Stimulated activated CD8-positive, alpha-beta memory T cell treated with anti-CD3 and anti-CD28 coated beads, Interleukin-12 subunit alpha, Interleukin-12 subunit beta, amount 100 ng/mL, for 24 hours (primary cell): Measurements from ENCODE around the gene POLD4.

Experiments used
- DNase-seq: peaks from one replicate; pipeline ENCODE4 v3.0.0-alpha.2; 2020; ENCODE audit errors: extremely low read depth

POLD4 gene

DNA sequence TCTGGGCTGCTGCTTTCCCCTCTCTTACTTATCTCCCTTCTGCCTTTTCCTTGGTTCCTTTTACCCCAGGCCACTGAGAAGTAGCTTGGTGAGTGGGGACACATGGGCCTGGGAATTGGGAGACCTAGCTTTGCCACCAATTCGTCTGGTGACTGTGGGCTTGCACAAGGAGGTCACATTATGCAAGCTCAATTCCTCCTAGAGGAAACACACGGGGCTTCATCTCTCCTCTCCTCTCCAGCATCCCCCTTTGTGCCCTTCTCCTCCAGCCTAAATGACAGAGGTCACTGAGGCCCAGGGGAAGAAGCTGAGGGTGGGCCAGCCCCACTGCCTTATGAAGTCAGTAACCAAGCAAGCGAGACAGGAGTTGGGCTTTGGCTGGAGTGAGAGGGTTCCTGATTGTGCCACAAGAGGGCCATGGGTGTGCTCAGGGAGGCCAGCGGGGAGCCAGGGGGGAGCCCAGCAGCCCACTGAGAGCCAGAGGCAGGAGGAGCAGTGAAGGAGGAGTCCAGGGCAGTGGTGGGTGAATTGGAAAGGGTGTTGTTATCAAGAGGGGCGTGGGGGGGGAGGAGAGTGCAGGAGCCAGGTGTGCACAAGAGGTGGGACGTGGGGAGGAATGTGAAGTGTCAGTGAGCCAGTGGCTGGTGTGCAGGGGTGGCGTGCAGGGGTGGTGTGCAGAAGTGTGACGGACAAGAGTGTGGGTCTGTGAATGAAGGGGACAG is 18.0 kb upstream of the POLD4 start:
- DNase-seq = no peak

GRCh38 chr11:67370351-67371076 is 17.2 kb upstream of the POLD4 start:
- DNase-seq = no peak

- DNase-seq = no peak
Measured at GRCh38 chr11:67369801-67370284, 16.5 kb upstream of the POLD4 start.

- DNase-seq = no peak
Measured at GRCh38 chr11:67369275-67369674, 15.9 kb upstream of the POLD4 start.

GRCh38 chr11:67368621-67369020 is 15.3 kb upstream of the POLD4 start:
- DNase-seq = no peak

- DNase-seq = no peak
Measured at GRCh38 chr11:67367761-67368227, 14.4 kb upstream of the POLD4 start.

DNA sequence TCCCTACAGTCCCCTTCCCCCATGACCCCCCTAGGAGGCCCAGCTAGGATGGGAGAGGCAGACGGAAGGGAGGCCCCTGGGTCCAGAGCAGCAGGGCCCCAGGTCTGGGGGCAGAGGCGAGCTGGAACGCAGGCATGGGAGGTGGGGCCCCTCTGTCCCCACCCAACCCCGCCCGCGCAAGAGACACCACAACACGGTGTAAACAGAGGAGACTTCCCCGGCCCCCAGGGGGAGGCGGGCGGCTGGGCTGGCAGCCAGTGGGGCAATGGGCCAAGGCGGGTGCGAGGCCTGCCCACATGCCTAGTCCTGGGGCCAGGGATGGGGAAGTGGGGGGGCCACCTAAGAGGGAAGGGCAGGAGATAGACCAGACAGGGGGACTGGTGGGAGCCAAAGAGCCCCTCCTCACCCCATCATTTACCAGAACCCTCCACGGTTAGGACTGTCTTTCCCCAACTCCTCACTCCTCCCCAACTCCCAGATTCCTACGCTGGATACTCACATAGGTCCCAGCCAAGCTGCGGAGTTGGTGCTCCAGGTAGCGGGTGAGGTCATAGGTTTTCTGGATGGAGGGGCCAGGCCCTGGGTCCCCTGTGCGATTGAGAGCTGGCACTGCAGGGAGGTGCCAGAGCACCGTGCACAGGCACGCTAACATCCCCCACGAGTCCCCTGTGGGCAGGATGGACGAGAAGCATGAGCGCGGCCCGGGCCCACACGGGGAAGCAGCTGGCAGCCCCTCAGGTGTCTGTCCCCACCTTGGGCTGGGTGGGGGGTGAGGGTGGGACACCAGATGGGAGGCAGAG is 13.8 kb upstream of the POLD4 start:
- no peak for DNase-seq

DNA sequence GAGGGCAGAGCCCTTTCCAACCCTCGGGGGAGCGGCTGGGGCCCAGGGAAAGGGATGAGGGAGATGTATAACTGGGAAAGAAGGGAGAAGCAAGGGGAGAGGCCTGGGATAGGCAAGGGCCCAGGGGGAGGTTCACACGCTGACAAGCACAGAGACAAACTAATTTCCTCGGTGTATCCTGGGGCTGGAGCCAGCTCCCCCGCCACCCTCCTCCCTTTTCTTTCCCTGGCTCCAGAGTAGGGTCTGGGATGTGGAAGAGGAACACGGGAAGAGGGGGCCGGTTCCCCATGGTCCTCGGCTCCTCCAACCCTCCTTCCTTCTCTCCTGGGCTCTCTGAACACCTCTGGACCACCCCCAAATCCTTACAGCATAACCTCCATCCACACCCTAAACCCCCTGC is 13.2 kb upstream of the POLD4 start:
- DNase-seq = no peak

DNA sequence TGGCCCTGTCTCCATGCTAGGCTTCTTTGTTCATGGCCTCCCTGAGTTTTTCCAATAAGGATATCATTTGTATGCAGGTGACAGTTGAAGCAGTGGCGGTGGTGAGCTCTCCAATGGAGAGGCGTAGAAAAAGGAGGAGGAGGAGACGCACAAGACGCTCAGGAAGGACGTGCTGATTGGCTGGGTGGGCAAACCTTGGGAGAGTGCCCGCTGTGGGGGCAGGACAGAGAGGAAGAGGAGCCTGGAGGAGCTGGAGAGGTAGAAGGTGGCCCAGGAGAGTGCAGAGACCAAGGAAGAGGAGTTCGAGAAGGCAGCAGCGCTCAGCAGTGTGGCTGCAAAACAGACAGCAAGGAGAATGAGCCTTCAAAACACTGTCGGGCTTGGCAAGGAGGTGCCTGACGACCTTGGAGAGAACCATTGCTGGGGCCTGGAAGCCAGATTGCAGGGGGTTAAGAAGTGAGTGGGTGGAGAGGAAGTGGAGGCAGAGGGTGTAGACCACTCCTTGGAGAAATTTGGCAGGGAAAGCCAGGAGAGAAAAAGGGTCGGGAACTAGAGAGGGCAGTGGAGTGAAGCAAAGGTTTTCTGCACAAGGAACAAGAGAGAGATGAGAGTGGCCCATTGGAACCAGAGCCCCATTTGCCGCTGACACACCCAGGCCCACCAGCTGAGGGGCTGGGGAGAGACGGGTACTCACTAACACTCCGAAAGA is 12.5 kb upstream of the POLD4 start:
- no peak for DNase-seq

GRCh38 chr11:67364783-67365722 is 11.7 kb upstream of the POLD4 start:
- no peak for DNase-seq

- DNase-seq = no peak
Measured at GRCh38 chr11:67364169-67364568, 10.8 kb upstream of the POLD4 start.

DNA sequence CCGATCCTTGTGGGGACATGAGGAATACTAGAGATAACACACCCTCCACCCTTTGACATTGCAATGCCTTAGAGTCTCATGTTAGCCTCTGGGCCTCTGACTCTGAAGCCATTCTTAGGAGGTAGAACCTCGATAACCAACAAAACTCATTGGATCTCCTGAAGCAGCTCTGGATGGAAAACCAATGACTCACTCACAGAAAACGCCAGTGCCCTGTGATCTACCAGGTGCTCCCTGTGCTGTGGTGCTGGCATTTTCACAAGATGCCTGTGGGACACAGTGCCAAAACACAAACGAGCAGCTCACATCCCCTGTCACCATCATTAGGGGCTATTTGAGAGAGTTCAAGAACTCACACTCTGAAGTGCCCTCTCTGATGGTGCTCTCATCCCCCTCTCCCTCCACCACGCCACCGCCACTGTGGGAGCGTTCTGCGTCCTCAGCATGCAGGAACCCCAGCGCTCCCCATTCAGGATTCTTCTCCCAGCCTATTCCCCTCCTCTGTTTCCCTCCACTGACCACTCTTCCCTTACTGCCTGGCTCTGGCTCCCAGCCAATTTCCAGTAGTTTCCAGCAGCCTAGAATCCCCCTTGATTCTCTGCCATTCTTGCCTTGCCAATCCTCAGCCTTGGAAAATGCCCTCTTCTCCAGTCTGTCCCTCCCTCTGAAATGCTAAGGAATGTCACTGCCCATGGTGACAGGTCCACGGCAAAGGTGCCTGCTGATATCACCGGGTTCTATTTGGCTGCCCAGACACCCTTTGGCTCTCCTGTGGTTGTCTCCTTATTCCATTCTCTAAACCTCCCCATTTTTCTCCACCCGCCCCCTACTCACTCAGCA is 4.7 kb upstream of the POLD4 start:
- no peak for DNase-seq

DNA sequence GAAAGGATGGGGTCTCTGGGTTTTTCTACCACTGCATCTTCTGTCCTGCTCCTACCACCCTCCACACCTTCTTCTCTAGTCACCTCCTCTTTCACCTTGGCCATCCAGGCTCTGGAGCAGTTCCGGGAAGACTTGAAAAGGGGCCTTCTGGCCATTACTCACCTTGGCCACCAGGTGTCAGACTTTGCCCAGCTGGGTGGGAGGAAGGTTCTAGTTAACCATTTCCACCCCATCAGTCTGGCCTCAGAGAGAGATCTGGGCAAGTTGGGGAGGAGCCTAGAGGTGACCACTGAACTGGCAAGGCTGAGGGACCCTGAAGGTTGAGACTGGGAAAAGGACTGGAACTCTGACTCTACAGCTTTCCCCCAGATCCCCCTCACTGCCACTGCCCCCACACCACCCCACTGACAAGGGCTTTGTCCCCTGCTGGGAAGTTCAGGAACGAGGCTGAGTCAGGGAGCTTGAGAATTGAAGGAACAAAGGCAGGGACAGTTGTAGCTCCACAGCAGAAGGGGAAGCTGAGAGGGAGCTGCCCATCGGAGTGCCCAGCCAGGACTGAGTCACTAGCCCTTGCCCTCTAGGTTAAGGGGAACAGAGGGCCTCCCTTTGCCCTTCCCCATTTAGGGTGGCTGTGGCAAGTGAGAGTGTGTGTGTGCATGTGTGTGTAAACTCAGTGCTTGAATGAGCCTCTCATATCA is 3.7 kb upstream of the POLD4 start:
- no peak for DNase-seq

- no peak for DNase-seq
Measured at GRCh38 chr11:67356387-67356863, 3.1 kb upstream of the POLD4 start.

DNA sequence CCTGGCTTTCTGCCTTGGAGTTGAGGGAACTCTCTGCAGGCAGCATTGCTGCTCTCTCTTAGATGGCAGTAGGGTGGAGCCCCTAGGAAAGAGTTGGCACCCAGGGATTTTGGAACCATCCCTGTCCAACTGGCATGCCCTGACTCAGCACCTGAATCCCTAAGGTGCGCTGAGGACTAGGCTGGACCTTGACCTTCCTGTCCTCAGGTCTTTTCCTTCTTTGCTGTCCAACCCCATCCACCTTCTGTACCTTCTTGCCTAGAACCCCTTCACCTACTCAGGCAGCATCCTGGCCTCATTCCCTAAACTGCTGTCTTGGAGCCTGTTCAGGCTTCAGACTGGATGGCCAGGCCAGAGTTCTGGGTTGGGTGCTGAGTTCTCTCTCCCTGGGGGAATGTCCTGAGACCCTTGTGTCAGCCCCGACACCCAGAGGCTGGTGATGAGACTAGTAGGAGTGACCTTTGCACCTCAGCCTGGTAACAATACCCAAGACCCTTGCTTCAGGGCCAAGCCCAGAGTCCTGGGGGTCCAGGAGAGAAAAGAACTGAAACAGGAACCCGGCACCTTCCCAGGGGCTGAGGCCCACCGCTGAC is 2.5 kb upstream of the POLD4 start:
- no peak for DNase-seq

GRCh38 chr11:67355023-67355793 is 1.9 kb upstream of the POLD4 start:
- no peak for DNase-seq
